Measurements from ENCODE around the gene TSC22D2. TPM values are rescaled to one million over a fixed set of nuclear protein-coding genes. Genes with fewer than 3 reads are reported as not detected.

Gene TSC22D2
- total RNA-seq, 1 donor from 2014 or later = 64.4 TPM

DNA sequence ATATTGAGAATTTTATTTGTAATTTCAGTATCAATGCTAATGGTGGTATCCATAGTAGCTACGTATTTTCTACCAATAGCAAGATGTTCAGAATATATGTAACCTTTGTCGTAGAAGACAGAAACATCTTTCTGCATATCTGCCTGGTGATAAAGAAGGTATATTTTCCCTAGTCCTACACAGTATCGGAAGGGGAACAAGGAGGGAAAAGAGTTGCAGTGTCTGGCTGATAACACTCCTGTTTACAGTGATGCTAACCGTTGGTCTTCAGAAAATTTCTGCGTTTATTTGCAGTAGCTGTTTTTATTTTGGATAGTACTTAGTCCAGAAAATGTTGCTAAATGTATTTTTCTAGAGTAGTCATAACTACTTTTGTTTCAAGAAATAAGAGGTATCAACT lies 25.2 kb downstream of the TSC22D2 start:
- TF ChIP-seq, protein P1, sequence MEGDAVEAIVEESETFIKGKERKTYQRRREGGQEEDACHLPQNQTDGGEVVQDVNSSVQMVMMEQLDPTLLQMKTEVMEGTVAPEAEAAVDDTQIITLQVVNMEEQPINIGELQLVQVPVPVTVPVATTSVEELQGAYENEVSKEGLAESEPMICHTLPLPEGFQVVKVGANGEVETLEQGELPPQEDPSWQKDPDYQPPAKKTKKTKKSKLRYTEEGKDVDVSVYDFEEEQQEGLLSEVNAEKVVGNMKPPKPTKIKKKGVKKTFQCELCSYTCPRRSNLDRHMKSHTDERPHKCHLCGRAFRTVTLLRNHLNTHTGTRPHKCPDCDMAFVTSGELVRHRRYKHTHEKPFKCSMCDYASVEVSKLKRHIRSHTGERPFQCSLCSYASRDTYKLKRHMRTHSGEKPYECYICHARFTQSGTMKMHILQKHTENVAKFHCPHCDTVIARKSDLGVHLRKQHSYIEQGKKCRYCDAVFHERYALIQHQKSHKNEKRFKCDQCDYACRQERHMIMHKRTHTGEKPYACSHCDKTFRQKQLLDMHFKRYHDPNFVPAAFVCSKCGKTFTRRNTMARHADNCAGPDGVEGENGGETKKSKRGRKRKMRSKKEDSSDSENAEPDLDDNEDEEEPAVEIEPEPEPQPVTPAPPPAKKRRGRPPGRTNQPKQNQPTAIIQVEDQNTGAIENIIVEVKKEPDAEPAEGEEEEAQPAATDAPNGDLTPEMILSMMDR (conservative IDR thresholded peaks at IDR 0.05) = no peak
- Mint-ChIP-seq H3K4me1 (ENCODE audit: unreplicated experiment) (peaks cover 18% of the 10 kb centered on the region), H3K27ac (no peak overlapping the region), H3K36me3 (peaks cover 27% of the 10 kb centered on the region), H3K27me3 (no peaks in the 10 kb centered on the region), H3K4me3 (no peak overlapping the region), H3K9me3 (no peaks in the 10 kb centered on the region)
- DNase-seq (ENCODE audit: extremely low spot score, unreplicated experiment) = no peak

DNA sequence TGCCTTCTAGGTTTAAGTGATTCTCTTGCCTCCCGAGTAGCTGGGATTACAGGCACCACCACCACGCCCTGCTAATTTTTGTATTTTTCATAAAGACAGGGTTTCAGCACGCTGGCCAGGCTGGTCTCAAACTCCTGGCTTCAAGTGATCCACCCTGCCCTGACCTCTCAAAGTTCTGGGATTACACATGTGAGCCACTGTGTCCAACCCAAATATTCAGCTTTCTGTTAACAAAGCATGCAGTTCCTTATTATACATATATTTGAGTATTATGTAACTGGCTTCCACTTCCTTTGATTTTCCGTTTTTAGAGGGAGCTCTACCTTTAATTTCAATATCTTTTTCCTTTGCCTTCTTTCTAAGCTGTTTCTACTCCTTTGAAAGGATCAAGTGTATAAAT lies 26.1 kb downstream of the TSC22D2 start:
- peaks cover 18% of the 10 kb centered on the region for H3K4me1 Mint-ChIP-seq (ENCODE audit: unreplicated experiment)
- H3K4me3 Mint-ChIP-seq = no peak overlapping the region
- no peaks in the 10 kb centered on the region for H3K27me3 Mint-ChIP-seq
- no peak for DNase-seq (ENCODE audit: extremely low spot score, unreplicated experiment)
- no peak overlapping the region for H3K27ac Mint-ChIP-seq
- peaks cover 24% of the 10 kb centered on the region for H3K36me3 Mint-ChIP-seq
- H3K9me3 Mint-ChIP-seq = no peaks in the 10 kb centered on the region
- TF ChIP-seq, protein P1 (conservative IDR thresholded peaks at IDR 0.05) = no peak

DNA sequence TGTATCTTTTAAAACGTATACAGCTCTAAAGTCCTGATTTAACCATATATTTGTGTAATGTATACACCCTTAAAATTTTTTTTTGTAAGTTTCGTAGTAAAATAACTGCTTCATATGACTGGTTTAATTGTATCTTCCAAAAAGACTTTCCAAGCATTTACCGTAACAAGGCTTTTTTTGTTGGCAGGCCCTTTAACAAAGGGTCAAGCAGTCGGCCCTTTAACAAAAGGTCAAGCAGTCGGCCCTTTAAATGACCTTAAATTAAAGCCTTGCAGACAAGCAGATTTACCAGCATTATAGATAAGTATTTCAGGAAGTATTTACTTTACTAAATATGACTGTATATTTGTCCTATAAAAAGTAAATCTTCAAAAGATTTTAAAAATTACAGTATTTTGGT lies 28.1 kb downstream of the TSC22D2 start:
- Mint-ChIP-seq H3K4me3 (no peak overlapping the region), H3K9me3 (no peaks in the 10 kb centered on the region), H3K27me3 (no peaks in the 10 kb centered on the region), H3K27ac (no peak overlapping the region), H3K36me3 (peaks cover 18% of the 10 kb centered on the region), H3K4me1 (ENCODE audit: unreplicated experiment) (peaks cover 11% of the 10 kb centered on the region)
- TF ChIP-seq, protein P1 (conservative IDR thresholded peaks at IDR 0.05) = no peak
- DNase-seq (ENCODE audit: extremely low spot score, unreplicated experiment) = no peak

DNA sequence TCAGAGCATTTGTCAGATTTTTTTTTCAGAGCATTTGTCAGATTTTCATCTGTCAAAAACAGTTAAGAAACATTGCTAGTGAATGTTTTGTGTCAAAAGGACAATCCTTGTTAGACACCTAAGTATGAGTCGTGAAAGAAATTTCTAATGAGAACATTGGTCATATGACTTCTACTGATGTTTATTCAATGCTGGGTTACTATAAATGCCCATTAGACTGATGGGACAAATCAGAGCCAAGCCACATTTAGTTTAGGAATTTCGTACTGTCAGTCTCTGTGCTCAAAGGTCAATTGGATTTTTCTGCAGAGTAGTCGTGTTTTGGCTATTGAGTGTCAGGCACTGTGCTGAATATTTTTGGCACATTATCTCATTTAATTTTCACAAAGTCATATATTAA lies 31.6 kb downstream of the TSC22D2 start:
- Mint-ChIP-seq H3K27ac (peak overlapping the region; percentile 70), H3K9me3 (peaks cover 5% of the 10 kb centered on the region), H3K4me1 (ENCODE audit: unreplicated experiment) (no peaks in the 10 kb centered on the region), H3K36me3 (peaks cover 35% of the 10 kb centered on the region), H3K4me3 (no peak overlapping the region), H3K27me3 (no peaks in the 10 kb centered on the region)
- DNase-seq (ENCODE audit: extremely low spot score, unreplicated experiment) = no peak
- TF ChIP-seq, protein P1 (conservative IDR thresholded peaks at IDR 0.05) = no peak

DNA sequence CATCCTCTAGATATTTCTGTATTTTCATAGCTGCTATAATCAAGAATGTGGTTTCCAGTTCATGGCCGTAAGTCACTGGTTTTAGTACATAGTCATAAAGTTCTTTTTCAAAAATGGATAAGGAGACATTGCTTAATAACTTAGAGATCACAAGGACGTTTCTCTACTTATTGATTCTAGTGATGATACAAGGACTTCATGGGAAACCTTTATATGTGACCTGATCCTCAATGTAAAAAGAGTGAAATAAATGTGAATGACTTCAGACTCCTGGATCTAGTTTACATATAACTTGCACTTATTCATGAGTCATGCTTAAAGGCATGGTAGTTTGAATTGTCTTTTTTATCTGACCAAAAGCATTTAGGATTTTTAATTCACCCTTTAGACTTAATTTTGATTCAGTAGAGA lies 35.2 kb downstream of the TSC22D2 start:
- H3K4me3 Mint-ChIP-seq = no peak overlapping the region
- no peaks in the 10 kb centered on the region for H3K27me3 Mint-ChIP-seq
- peaks cover 16% of the 10 kb centered on the region for H3K4me1 Mint-ChIP-seq (ENCODE audit: unreplicated experiment)
- peaks cover 42% of the 10 kb centered on the region for H3K36me3 Mint-ChIP-seq
- peak overlapping the region; percentile 50 for H3K27ac Mint-ChIP-seq
- TF ChIP-seq, protein P1 (conservative IDR thresholded peaks at IDR 0.05) = no peak
- DNase-seq (ENCODE audit: extremely low spot score, unreplicated experiment) = no peak
- peaks cover 5% of the 10 kb centered on the region for H3K9me3 Mint-ChIP-seq

DNA sequence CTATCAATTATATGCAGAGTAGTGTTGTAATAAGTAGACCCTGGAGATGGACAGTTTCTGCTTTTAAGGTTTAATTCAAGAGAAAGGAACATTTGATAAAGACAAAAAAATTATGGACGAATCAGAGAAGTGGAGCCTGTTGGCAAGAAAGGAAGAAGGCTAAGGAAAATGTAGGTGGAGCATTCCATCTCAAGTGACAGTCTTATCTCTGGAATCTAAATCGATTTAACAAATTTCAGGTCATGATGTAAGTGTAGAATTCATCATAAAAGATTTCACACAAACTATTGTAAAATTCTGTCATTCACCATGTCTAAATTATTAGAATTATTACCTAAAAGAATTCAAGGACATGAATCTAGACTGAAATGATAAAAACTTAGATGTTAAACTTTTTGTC lies 36.3 kb downstream of the TSC22D2 start:
- TF ChIP-seq, protein P1 (conservative IDR thresholded peaks at IDR 0.05) = no peak
- Mint-ChIP-seq H3K27me3 (no peaks in the 10 kb centered on the region), H3K4me1 (ENCODE audit: unreplicated experiment) (peaks cover 20% of the 10 kb centered on the region), H3K36me3 (peaks cover 41% of the 10 kb centered on the region), H3K9me3 (peaks cover 5% of the 10 kb centered on the region), H3K27ac (no peak overlapping the region), H3K4me3 (no peak overlapping the region)
- no peak for DNase-seq (ENCODE audit: extremely low spot score, unreplicated experiment)

All from type B pancreatic cell (in vitro differentiated cells).